ENCODE measurements around the gene DNAJC2. TPM values are rescaled to one million over a fixed set of nuclear protein-coding genes. Genes with fewer than 3 reads are reported as not detected.

DNAJC2 gene
- total RNA-seq, 1 experiment from 2014 or later: 33.8 TPM

DNA sequence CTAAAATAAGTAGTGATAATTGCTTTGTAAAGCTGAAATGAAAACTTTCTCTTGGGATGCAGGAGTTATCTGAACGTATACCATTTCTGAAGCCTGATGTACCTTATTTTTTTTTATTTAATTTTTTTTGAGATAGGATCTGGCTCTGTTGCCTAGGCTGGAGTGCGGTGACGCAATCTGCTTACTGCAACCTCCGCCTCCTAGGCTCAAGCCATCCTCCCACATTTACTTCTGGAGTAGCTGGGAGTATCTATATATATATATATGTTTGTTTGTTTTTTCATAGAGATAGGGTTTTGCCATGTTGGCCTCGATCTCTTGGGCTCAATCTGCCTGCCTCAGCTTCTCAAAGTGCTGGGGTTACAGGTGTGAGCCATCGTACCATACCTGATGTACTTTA is 44.9 kb downstream of the DNAJC2 start:
- no peak for TF ChIP-seq CTCF (IDR thresholded peaks at IDR 0.05; ENCODE audit: unreplicated experiment)
- CTCF ChIA-PET: no interaction called here
- Mint-ChIP-seq H3K27me3 (ENCODE audit: unreplicated experiment) (no peaks in the 10 kb centered on the region), H3K36me3 (ENCODE audit: insufficient read depth, unreplicated experiment) (peaks cover 26% of the 10 kb centered on the region), H3K4me3 (ENCODE audit: low read depth, unreplicated experiment) (no peak overlapping the region), H3K9me3 (ENCODE audit: low read depth, unreplicated experiment) (no peaks in the 10 kb centered on the region), H3K27ac (ENCODE audit: unreplicated experiment) (no peak overlapping the region), H3K4me1 (ENCODE audit: low read depth, unreplicated experiment) (no peaks in the 10 kb centered on the region)
- DNase-seq: no peak
- intact Hi-C loops (cut with micrococcal nuclease; ENCODE audit: unreplicated experiment): no loop called here
- BruUV-seq (replicated peaks): no TSS peak

- no peaks in the 10 kb centered on the region for H3K4me1 Mint-ChIP-seq (ENCODE audit: low read depth, unreplicated experiment)
- no peak for TF ChIP-seq CTCF (IDR thresholded peaks at IDR 0.05; ENCODE audit: unreplicated experiment)
- peak overlapping the region; percentile 73 for H3K4me3 Mint-ChIP-seq (ENCODE audit: low read depth, unreplicated experiment)
- no TSS peak for BruUV-seq (replicated peaks)
- H3K9me3 Mint-ChIP-seq (ENCODE audit: low read depth, unreplicated experiment): no peaks in the 10 kb centered on the region
- CTCF ChIA-PET: no interaction called here
- no peaks in the 10 kb centered on the region for H3K27me3 Mint-ChIP-seq (ENCODE audit: unreplicated experiment)
- no peak for DNase-seq
- intact Hi-C loops (cut with micrococcal nuclease; ENCODE audit: unreplicated experiment): loop anchor here (1.0 kb wide), 1 partner anchor 109 kb away; no protein-coding TSS in a partner anchor
- H3K36me3 Mint-ChIP-seq (ENCODE audit: insufficient read depth, unreplicated experiment): peaks cover 14% of the 10 kb centered on the region
- H3K27ac Mint-ChIP-seq (ENCODE audit: unreplicated experiment): peak overlapping the region; percentile 33
Measured at GRCh38 chr7:103297837-103298179, 46.8 kb downstream of the DNAJC2 start.

DNA sequence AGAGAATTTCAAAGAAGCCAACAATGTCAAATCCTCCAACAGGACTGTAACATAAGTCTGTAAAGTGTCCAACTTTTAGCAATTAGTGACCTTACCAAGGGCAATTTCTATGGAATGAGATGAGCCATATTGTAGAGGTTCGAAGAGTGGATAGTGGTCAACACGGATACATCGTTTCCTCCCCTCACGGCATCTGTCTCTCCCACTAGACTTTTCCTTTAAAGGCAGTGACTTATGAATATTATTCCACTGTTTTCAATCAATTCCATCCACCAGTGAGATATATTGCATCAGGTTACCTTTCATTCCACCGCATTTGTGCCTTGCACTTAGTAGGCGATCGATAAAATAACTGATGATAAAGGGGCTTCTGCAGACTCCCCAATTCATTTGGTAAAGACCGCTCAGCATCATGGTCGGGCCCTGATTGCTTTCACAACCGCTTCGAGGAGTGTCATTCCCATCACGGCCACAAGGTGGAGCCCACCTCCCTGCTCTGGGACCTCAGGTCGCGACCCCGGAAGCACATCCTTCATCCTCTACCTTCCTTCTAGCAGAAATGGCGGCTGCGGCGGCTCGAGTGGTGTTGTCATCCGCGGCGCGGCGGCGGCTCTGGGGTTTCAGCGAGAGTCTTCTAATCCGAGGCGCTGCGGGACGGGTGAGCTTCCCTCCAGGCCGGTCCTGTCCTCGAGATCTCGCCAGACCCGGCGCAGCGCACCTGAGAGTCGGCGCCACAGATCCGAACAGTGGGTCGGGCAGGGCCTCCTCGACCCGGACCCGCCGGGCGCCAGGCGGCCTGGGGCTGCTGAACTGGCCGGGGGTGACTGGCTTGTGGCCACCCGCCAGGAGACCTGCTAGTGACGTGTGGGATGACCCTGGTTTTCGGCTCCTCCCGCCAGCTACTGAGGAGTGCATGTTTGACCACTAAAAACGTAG is 47.4 kb downstream of the DNAJC2 start, which contains the start of gene PMPCB:
Gene PMPCB (plus strand): TSS at position 535 of the 936 bp plus-strand sequence. CDS start 25 bp downstream, at position 560.
- TSS peak; percentile 53 for BruUV-seq (replicated peaks)
- intact Hi-C loops (cut with micrococcal nuclease; ENCODE audit: unreplicated experiment): loop anchor here (1.0 kb wide), 1 partner anchor 110 kb away; no protein-coding TSS in a partner anchor
- Mint-ChIP-seq H3K27ac (ENCODE audit: unreplicated experiment) (peak within 1 kb of the TSS; percentile 33), H3K4me3 (ENCODE audit: low read depth, unreplicated experiment) (peak within 1 kb of the TSS; percentile 73), H3K27me3 (ENCODE audit: unreplicated experiment) (no peaks in the 10 kb centered on the region), H3K4me1 (ENCODE audit: low read depth, unreplicated experiment) (no peaks in the 10 kb centered on the region), H3K36me3 (ENCODE audit: insufficient read depth, unreplicated experiment) (peaks cover 14% of the 10 kb centered on the region), H3K9me3 (ENCODE audit: low read depth, unreplicated experiment) (no peaks in the 10 kb centered on the region)
- DNase-seq: peak; percentile 90
- CTCF ChIA-PET: no interaction called here
- TF ChIP-seq CTCF (IDR thresholded peaks at IDR 0.05; ENCODE audit: unreplicated experiment): peak; percentile 81

DNA sequence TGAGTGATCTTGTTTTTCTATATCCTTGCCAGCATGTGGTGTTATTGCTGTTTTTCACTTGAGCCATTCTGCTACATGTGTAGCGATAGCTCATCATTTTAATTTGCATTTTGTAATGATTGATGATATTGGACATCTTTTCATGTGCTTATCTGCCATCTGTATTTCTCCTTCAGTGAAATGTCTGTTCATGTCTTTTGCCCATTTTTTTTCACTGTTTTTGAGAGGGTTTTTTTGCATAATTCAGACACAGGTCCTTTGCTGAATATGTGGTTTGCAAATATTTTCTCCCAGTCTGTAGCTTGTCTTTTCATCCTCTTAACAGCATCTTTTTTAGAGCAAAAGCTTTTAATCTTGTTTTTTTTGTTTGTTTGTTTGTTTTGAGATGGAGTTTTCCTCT is 51.0 kb downstream of the DNAJC2 start:
- no peaks in the 10 kb centered on the region for H3K9me3 Mint-ChIP-seq (ENCODE audit: low read depth, unreplicated experiment)
- H3K27ac Mint-ChIP-seq (ENCODE audit: unreplicated experiment): no peak overlapping the region
- CTCF ChIA-PET: no interaction called here
- no peaks in the 10 kb centered on the region for H3K4me1 Mint-ChIP-seq (ENCODE audit: low read depth, unreplicated experiment)
- no peak overlapping the region for H3K4me3 Mint-ChIP-seq (ENCODE audit: low read depth, unreplicated experiment)
- no TSS peak for BruUV-seq (replicated peaks)
- no peaks in the 10 kb centered on the region for H3K27me3 Mint-ChIP-seq (ENCODE audit: unreplicated experiment)
- intact Hi-C loops (cut with micrococcal nuclease; ENCODE audit: unreplicated experiment): no loop called here
- DNase-seq: no peak
- TF ChIP-seq CTCF (IDR thresholded peaks at IDR 0.05; ENCODE audit: unreplicated experiment): no peak
- peaks cover 14% of the 10 kb centered on the region for H3K36me3 Mint-ChIP-seq (ENCODE audit: insufficient read depth, unreplicated experiment)
